Transverse colon (tissue), 4 donors: Measurements from ENCODE around the gene C19orf81. TPM values are rescaled to one million over a fixed set of nuclear protein-coding genes. Genes with fewer than 3 reads are reported as not detected.

ENCODE experiments used
- DNase-seq: peaks from one replicate; pipeline ENCODE4 v3.0.0-alpha.2; 2019
- H3K27ac ChIP-seq, 4 donors: fragments of 200-600 bp; sonication (generic); 2 replicates each; pipeline ENCODE4 v1.5.1; 2016 to 2018; ENCODE audit warnings: inconsistent platforms in 4 of 4
- H3K27me3 ChIP-seq: fragments of 200-600 bp; sonication (generic); 2 replicates; pipeline ENCODE4 v1.5.1; 2017; ENCODE audit warnings: inconsistent platforms
- H3K36me3 ChIP-seq, 4 donors: fragments of 200-600 bp; sonication (generic); 2 replicates each; pipeline ENCODE4 v1.5.1; 2017 to 2019; ENCODE audit warnings: inconsistent platforms in 4 of 4
- H3K4me1 ChIP-seq, 4 donors: fragments of 200-600 bp; sonication (generic); 2 replicates each; pipeline ENCODE4 v1.5.1; 2017 to 2020; ENCODE audit warnings: inconsistent platforms in 4 of 4
- H3K4me3 ChIP-seq, 4 donors: fragments of 200-600 bp; sonication (generic); 1 replicate in 1 of 4; 2 replicates in 3 of 4; pipeline versions ENCODE4 v1.5.1 to v1.6.1; 2017 to 2019; ENCODE audit warnings: inconsistent platforms in 4 of 4
- H3K9me3 ChIP-seq, 2 donors: fragments of 200-600 bp; sonication (generic); 2 replicates each; pipeline ENCODE4 v1.5.1; 2017 to 2019; ENCODE audit warnings: inconsistent platforms in 2 of 2
- CTCF ChIP-seq, 5 experiments: fragments of 200-600 bp in 3 of 5; fragments of 450-650 bp in 2 of 5; sonication (generic) in 3 of 5; IDR thresholded peaks; 1 replicate in 2 of 5; 2 replicates in 3 of 5; pipeline ENCODE4 v1.5.1; 2016 to 2017; ENCODE audit warnings: antibody characterized with exemption in 5 of 5, inconsistent platforms in 3 of 5, mild to moderate bottlenecking in 2 of 5, moderate library complexity in 1 of 5
- EP300 ChIP-seq: sonication (generic); formaldehyde crosslinking; IDR thresholded peaks from one replicate; pipeline ENCODE4 v1.6.1; 2017; ENCODE audit warnings: antibody characterized with exemption, low read depth
- POLR2A ChIP-seq: fragments of 450-650 bp; IDR thresholded peaks from one replicate; pipeline ENCODE4 v1.6.1; 2016; ENCODE audit warnings: antibody characterized with exemption, mild to moderate bottlenecking, moderate library complexity
- POLR2AphosphoS5 ChIP-seq, 3 donors: sonication (generic); formaldehyde crosslinking; IDR thresholded peaks; one replicate each; pipeline ENCODE4 v1.6.1; 2016; ENCODE audit warnings: antibody characterized with exemption in 3 of 3
- WGBS, 2 donors: methylation state at CpG; one replicate each; pipeline ENCODE4 v1.1.5; 2018; ENCODE audit warnings: low coverage in 1 of 2; 5-methylcytosine and 5-hydroxymethylcytosine counted together
- in situ Hi-C, 4 donors: fragments of 200-750 bp; cut with MboI; loops; one replicate each; pipeline versions ENCODE4 v1.15.0 to v1.15.1; 2017; ENCODE audit warnings: low sequenced_read_pairs in 3 of 4, low pct_ligation_motif_present in 1 of 4, low pct_unique_long_range_greater_than_20kb in 1 of 4
- intact Hi-C: fragments of 100-400 bp; cut with DNase I; formaldehyde crosslinking; loops from one replicate; pipeline ENCODE4 v1.15.1; 2023; ENCODE audit warnings: low total_unique reads
- total RNA-seq, 4 donors: library from RNA; depleted of rRNA; stranded (reverse); fragments of >200 nt; gene quantifications; one replicate each; pipeline ENCODE4 v1.1.0, GENCODE V29; 2016

The C19orf81 gene
- total RNA-seq, 4 donors from 2014 or later, result not detected

- peaks cover 26% of the 10 kb centered on the region for H3K27me3 ChIP-seq
- in situ Hi-C loops, result loop anchor here in 1 of 4 donors (25.0 kb wide), 1 partner anchor 546 kb away; no protein-coding TSS in a partner anchor
- WGBS, 2 donors, result 73 to 77% methylated on average over 2 of the region's 2 CpGs
- no peak for DNase-seq
- H3K4me1 ChIP-seq, result no peaks in the 10 kb centered on the region
- no peaks in the 10 kb centered on the region for H3K36me3 ChIP-seq
- no peak for TF ChIP-seq CTCF (IDR thresholded peaks at IDR 0.05)
- no peak for TF ChIP-seq EP300
- TF ChIP-seq POLR2A, result no peak
- no peak for TF ChIP-seq POLR2AphosphoS5 (IDR thresholded peaks at IDR 0.05)
- no peak overlapping the region for H3K27ac ChIP-seq
- no peak overlapping the region for H3K4me3 ChIP-seq
- intact Hi-C loops, result no loop called here
- H3K9me3 ChIP-seq, result peaks cover 8 to 17% of the 10 kb centered on the region in 2 donors
Measured at GRCh38 chr19:50633359-50633758, 15.9 kb upstream of the C19orf81 start.

GRCh38 chr19:50633973-50634372 is 15.3 kb upstream of the C19orf81 start:
- Histone ChIP-seq H3K27ac (no peak overlapping the region), H3K27me3 (peaks cover 32% of the 10 kb centered on the region), H3K4me3 (no peak overlapping the region), H3K36me3 (no peaks in the 10 kb centered on the region), H3K9me3 (peaks cover 8 to 17% of the 10 kb centered on the region in 2 donors), H3K4me1 (peaks cover 0 to under 1% (median 0%) of the 10 kb centered on the region in 4 donors)
- in situ Hi-C loops (loop anchor here in 1 of 4 donors (25.0 kb wide), 1 partner anchor 547 kb away; no protein-coding TSS in a partner anchor), intact Hi-C loops (no loop called here)
- 78 to 94% methylated on average over 1 to 2 of the region's 2 CpGs for WGBS, 2 donors
- DNase-seq, result no peak
- no peak for TF ChIP-seq EP300
- TF ChIP-seq CTCF (IDR thresholded peaks at IDR 0.05), result no peak
- TF ChIP-seq POLR2A, result no peak
- TF ChIP-seq POLR2AphosphoS5 (IDR thresholded peaks at IDR 0.05), result no peak

- no peak for DNase-seq
- no peak overlapping the region for H3K27ac ChIP-seq
- no peak overlapping the region for H3K4me3 ChIP-seq
- 63 to 68% methylated on average over 2 to 5 of the region's 5 CpGs for WGBS, 2 donors
- in situ Hi-C loops, result loop anchor here in 1 of 4 donors (25.0 kb wide), 1 partner anchor 549 kb away; no protein-coding TSS in a partner anchor
- peaks cover 49% of the 10 kb centered on the region for H3K27me3 ChIP-seq
- H3K9me3 ChIP-seq, result peaks cover 8 to 17% of the 10 kb centered on the region in 2 donors
- intact Hi-C loops, result no loop called here
- no peaks in the 10 kb centered on the region for H3K36me3 ChIP-seq
- H3K4me1 ChIP-seq, result peaks cover 0 to 6% (median 1%) of the 10 kb centered on the region in 4 donors
- TF ChIP-seq CTCF (IDR thresholded peaks at IDR 0.05) (no peak), POLR2A (no peak), EP300 (no peak), POLR2AphosphoS5 (IDR thresholded peaks at IDR 0.05) (no peak)
Measured at GRCh38 chr19:50636317-50637085, 12.7 kb upstream of the C19orf81 start.

GRCh38 chr19:50638600-50638999 is 10.6 kb upstream of the C19orf81 start:
- intact Hi-C loops, result no loop called here
- TF ChIP-seq POLR2AphosphoS5 (IDR thresholded peaks at IDR 0.05) (no peak), CTCF (IDR thresholded peaks at IDR 0.05) (no peak), POLR2A (no peak), EP300 (no peak)

More at GRCh38 chr19:50638600-50638999, 10.6 kb upstream of the C19orf81 start:
- H3K9me3 ChIP-seq, result peaks cover 7 to 12% of the 10 kb centered on the region in 2 donors
- peaks cover 0 to 6% (median 1%) of the 10 kb centered on the region in 4 donors for H3K4me1 ChIP-seq
- no peak for DNase-seq
- peaks cover 65% of the 10 kb centered on the region for H3K27me3 ChIP-seq
- in situ Hi-C loops, result loop anchor here in 1 of 4 donors (25.0 kb wide), 1 partner anchor 551 kb away; no protein-coding TSS in a partner anchor
- H3K4me3 ChIP-seq, result peak overlapping the region in 1 of 4 donors; percentile 35
- H3K36me3 ChIP-seq, result no peaks in the 10 kb centered on the region
- no peak overlapping the region for H3K27ac ChIP-seq
- 40 to 54% methylated on average over 9 to 10 of the region's 10 CpGs for WGBS, 2 donors
